ENCODE results near the gene PRKCD.

Gene PRKCD

GRCh38 chr3:53217175-53217574 lies 56.2 kb downstream of the PRKCD start:
- DNase-seq (ENCODE audit: low read depth, low spot score), result no peak

DNA sequence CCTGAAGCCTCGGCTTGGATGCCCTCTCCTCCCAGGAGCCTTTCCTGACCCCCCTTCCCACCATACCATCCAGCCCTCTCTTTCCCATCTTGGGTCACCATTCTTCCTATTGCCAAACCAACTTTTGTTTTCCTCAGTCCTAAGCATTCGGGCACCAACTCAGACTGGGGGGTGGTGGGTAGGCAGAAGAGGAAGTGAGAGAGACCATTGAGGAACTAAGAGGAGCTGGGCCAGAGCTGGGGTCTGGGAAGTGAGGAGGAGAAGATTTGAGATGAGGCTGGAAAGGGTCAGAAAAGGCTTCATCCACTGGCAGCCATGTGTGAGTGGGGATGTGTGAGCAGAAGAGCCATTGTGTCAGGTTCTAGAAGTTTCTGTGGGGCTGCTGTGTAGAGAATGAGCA lies 57.1 kb downstream of the PRKCD start:
- DNase-seq (ENCODE audit: low read depth, low spot score), result no peak

- DNase-seq (ENCODE audit: low read depth, low spot score), result peak; percentile 53
Measured at GRCh38 chr3:53219895-53220483, 59.0 kb downstream of the PRKCD start.

DNA sequence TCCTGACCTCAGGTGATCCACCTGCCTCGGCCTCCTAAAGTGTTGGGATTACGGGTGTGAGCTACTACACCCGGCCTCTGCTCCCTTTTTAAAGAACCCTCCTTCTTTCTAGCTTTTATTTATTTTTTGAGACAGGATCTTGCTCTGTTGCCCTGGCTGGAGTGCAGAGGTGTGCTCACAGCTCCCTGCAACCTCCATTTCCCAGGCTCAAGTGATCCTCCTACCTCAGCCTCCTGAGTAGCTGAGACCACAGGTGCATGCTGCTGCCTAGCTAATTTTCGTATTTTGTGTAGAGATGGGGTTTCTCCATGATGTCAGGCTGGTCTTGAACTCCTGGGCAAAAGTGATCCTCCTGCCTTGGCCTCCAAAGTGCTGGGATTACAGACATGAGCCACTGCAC lies 60.3 kb downstream of the PRKCD start:
- DNase-seq (ENCODE audit: low read depth, low spot score), result no peak

DNA sequence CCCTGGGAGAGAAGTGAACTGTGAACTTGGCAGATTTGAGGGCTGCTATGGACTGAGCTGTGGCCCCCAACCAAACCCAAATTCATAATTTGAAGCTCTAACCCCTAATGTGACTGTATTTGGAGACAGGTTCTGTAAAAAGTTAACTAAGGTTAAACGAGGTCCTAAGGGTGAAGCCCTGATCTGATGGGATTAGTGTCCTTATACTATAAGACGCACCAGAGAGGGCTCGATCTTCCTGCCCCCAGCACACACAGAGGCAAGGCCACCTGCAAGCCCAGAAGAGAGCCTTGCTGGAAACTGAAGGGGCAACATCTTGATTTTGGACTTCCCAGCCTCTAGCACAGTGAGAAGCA lies 60.8 kb downstream of the PRKCD start:
- DNase-seq (ENCODE audit: low read depth, low spot score), result no peak

DNA sequence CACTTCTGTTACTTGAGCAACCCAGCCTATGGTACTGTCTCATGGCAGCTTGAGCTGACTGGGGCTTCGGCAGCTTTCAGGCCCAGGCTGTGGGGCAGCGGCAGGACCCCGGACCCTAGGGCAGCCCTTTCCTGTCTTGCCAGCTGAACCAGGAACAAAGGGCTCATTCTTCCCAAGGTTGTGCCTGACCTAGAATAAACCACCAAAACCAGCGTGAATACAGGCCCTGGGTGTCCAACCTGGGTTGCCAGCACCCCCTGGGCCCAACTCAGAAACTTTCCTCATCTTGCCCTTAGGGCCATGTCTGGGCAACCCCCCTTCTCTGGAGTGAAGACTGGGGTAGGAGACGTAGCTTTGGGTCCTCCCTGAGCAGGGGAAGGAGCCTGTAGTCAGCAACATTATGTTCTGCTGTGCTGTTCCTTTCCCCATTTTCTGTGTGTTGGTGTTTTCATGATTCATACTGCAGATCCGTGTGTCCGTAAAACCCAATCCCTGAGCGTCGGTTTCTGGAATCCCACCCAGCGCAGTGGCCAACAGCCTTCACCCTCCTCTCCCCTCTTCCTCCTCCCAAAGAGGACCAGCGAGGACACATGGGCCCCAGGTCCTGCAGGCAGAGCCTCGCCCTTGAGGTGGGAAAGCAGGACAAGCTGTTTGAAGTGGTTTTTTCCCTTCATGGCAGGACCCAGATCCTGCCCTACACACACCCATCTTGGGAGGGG lies 61.3 kb downstream of the PRKCD start:
- no peak for DNase-seq (ENCODE audit: low read depth, low spot score)

GRCh38 chr3:53223025-53223424 lies 62.0 kb downstream of the PRKCD start:
- no peak for DNase-seq (ENCODE audit: low read depth, low spot score)

DNA sequence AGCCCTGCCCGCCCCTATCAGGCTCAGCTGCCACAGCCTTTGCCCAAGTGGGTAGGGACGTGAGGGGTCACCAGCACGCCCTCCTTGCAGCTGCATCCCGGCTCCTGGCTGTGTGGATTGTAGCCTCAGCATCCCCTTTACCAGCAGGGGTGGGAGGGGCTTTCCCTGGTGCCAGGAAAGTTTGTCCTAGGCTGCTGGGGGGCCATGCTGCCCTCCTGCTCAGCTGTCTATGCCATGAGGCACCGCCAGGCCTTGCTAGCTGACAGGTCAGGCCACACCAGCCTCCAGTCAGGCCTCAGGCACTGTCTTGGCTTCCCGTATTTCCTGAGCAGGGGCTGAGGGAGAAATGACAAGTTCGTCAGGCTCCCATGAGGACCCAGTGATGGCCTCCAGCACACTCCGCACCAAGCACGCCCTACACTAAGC lies 62.5 kb downstream of the PRKCD start:
- no peak for DNase-seq (ENCODE audit: low read depth, low spot score)

GRCh38 chr3:53224026-53224425 lies 63.0 kb downstream of the PRKCD start:
- no peak for DNase-seq (ENCODE audit: low read depth, low spot score)

- DNase-seq (ENCODE audit: low read depth, low spot score), result no peak
Measured at GRCh38 chr3:53224536-53224935, 63.5 kb downstream of the PRKCD start.

GRCh38 chr3:53225181-53225580 lies 64.2 kb downstream of the PRKCD start:
- no peak for DNase-seq (ENCODE audit: low read depth, low spot score)

GRCh38 chr3:53225651-53226050 lies 64.6 kb downstream of the PRKCD start:
- DNase-seq (ENCODE audit: low read depth, low spot score), result no peak

DNA sequence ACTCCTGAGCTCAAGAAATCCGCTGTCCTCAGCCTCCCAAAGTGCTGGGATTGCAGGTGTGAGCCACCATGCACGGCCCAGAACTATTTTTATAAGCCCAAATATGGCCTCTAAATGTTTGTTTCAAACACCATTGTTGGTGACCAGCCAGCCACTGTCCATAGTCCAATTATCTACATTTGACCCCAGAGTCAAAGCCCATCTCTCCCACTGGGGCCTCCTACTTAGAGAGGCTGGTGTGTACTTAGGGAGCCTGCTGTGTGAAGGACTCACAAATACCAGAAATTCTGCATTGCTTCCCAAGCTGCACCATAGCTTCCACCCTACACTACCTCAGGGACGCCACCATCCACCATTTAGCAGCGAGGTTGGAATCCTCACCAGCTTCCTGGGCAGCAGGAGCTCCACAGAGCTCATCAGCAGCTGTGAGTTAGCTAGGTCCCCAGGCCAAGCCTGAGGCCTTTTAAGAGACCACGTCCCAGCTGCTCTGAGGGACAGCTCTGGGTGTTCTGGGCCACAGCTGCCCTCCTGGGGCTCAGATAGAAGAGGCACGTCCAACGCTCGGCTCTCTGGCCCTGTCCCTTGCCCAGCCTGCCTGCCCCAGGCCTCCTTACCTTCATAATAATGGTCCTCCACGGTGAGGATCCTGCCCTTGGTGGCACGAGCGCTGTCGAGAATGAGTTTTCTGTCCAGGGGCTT lies 65.3 kb downstream of the PRKCD start:
- no peak for DNase-seq (ENCODE audit: low read depth, low spot score)

DNA sequence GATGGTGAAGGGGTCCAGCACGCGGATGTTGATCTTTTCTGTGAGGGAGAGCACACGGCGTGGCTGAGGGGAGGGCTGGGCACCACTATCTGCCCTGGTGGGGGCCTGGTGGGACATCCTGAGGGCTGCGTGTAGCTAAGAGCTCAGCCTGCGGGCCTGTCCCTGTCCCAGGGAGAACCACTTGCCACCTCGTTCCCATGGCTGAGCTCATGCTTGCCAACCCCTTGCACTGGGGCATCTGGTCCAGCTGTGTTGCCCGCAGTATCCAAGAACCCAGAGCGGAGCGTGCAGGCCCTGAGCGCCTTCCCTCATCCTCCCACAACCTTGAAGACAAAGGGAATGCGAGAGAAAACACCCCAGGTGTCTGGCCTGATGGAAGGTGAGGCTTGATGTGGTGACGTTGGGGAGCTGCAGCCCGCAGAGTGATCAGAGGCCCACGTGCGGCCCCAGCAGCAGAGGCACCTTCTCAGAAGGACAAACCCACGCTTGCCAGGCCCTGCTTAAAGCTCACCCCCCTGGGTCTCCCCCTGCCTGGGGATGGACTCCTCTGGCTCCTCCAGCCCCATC lies 65.9 kb downstream of the PRKCD start:
- DNase-seq (ENCODE audit: low read depth, low spot score), result no peak

DNA sequence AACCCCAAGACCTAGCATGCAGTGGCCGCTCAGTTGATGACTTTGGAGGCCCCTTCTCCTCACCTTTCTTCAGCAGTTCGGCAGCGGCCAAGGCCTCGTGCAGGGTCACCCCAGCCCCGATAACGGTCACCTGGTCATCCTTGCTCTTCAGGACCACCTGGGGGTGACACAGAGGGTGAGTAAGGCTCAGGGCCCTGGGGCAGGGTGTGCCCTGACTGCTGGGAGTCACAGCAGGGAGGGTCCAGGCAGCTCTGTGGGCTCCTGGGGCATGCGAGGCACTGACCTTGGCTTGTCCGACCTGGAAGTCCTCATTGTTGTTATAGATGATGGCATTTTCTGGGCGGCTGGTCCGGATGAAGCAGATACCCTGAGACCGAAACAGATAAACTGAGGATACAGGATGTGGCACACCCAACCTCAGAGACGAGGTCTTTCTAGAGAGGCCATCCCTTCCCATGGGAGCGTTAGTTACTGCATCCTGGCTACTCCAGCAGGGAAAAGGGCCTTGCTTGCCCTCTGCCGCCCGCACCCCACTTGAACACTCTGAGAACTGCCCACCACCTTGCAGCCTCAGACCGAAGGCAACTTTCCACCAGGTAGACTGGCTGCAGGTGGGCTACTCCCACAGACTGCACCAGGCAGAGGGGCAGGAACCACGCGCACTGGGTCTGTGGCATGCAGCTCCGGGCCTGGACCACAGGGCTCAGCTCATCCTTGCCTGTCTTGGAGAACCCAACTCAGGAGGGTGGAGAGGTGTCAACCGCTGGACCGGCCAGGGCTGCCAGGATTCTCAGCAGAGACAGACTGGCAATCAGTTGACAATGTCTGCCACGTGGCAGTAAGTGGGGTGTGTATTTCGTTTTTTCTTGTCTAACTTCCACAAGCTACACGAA lies 67.2 kb downstream of the PRKCD start:
- no peak for DNase-seq (ENCODE audit: low read depth, low spot score)

DNA sequence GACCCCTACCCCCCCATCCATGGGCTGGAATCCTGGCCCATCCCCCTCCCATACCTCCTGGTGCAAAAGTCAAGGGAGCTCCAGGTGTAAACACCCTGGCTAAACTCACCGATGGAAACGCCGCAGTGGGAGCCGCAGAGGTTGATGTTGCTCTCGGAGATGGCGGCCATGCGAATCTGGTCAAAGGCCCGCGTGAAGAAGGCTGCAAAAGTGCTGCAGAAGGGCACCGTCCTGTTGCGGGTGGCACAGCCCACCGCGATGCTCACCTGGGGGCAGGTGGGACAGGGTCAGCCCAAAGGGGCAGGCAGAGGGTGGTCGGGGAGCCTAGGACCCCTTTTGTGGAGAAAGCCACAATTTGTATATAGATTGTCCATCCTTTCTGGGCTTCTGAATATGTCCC lies 68.2 kb downstream of the PRKCD start:
- no peak for DNase-seq (ENCODE audit: low read depth, low spot score)

DNA sequence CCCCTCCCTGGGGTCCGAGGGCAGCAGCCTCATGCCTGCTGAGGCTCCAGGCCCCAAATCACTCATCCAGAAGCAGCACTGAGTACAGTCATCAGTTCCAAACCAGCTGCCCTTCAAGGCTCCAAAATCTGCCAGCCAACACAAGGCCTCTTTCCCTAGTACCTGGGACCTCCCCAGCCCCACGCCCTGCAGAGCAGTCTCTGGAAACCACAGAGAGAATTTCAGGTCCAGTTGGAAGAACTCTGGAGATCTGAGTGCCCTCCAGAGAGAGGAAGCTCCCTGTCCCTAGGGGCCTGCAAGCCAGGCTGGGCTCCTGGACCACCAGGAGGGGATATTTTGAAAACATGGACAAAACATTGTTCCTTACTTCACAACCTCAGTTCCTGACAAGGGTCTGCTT lies 68.6 kb downstream of the PRKCD start:
- DNase-seq (ENCODE audit: low read depth, low spot score), result no peak

DNA sequence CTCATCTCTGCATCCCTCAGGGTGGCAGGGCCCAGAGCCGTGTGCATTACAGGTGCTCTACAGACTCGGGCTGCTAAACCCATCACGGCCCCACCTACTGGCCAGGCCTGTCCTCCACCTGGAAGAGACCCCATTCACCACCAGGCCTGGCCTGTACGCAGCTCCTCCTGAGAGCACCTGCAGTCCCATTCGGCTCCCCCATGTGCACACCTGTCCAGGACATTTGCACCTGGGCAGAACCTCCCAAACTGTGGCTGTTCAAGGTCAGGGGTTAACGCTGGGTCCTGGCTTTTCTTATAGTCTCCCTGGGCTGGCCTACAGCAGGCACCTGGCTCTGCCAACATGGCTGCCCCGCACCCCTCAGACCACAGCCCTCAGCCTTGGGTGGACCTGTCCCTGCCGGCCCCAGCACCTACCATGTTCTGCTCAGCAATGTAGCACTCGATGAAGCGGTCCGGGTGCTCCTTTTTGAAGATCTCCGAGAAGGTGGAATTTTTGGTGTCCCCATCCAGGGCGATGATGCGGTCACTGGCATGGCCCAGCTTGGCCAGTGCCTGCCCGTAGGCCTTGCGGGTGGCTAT lies 69.1 kb downstream of the PRKCD start:
- no peak for DNase-seq (ENCODE audit: low read depth, low spot score)

- no peak for DNase-seq (ENCODE audit: low read depth, low spot score)
Measured at GRCh38 chr3:53230789-53231188, 69.8 kb downstream of the PRKCD start.

GRCh38 chr3:53231532-53232511 lies 70.8 kb downstream of the PRKCD start:
- no peak for DNase-seq (ENCODE audit: low read depth, low spot score)

Data from activated CD4-positive, CD25-positive, alpha-beta regulatory T cell treated with anti-CD3 and anti-CD28 coated beads, Interleukin-2, amount 50 U/mL, for 16 hours (primary cell).